GM23338 (cell line): ENCODE results near the gene KCNMB2. TPM values are rescaled to one million over a fixed set of nuclear protein-coding genes. Genes with fewer than 3 reads are reported as not detected.

Source experiments
- ATAC-seq: fragments of 200-7000 bp; cut with Tn5 transposase; 3 replicates; pipeline ENCODE4 v1.9.1; 2020
- DNase-seq: peaks from one replicate; pipeline ENCODE4 v3.0.0-alpha.2; 2015; ENCODE audit warnings: low spot score
- H2AFZ ChIP-seq: fragments of 200-600 bp; sonication (generic); 2 replicates; pipeline ENCODE4 v1.8.0; 2016; ENCODE audit warnings: antibody characterized with exemption, mild to moderate bottlenecking, moderate library complexity
- H3F3A ChIP-seq: fragments of 200-600 bp; sonication (generic); replicated peaks from 2 replicates; pipeline ENCODE4 v1.8.0; 2017; ENCODE audit warnings: antibody characterized with exemption, mixed run types, low read depth
- H3K27ac ChIP-seq: fragments of 200-600 bp; sonication (generic); 2 replicates; pipeline ENCODE4 v1.6.1; 2016; ENCODE audit warnings: low read depth
- H3K27me3 ChIP-seq: fragments of 200-600 bp; sonication (generic); 2 replicates; pipeline ENCODE4 v1.8.0; 2016; ENCODE audit warnings: mild to moderate bottlenecking, mixed run types, moderate library complexity; ENCODE audit not compliant: insufficient read depth
- H3K36me3 ChIP-seq: fragments of 200-600 bp; sonication (generic); 2 replicates; pipeline ENCODE4 v1.8.0; 2016; ENCODE audit warnings: mild to moderate bottlenecking; ENCODE audit not compliant: insufficient read depth
- H3K4me1 ChIP-seq: fragments of 200-600 bp; sonication (generic); 2 replicates; pipeline ENCODE4 v1.8.0; 2016; ENCODE audit warnings: mild to moderate bottlenecking, moderate library complexity; ENCODE audit not compliant: insufficient read depth
- H3K4me2 ChIP-seq: fragments of 200-600 bp; sonication (generic); 2 replicates; pipeline ENCODE4 v1.7.1; 2017; ENCODE audit warnings: mixed run types
- H3K4me3 ChIP-seq: fragments of 200-600 bp; sonication (generic); 2 replicates; pipeline ENCODE4 v1.6.1; 2016; ENCODE audit warnings: mixed run types
- H3K79me2 ChIP-seq: fragments of 200-600 bp; sonication (generic); replicated peaks from 2 replicates; pipeline ENCODE4 v1.8.0; 2017; ENCODE audit warnings: mild to moderate bottlenecking; ENCODE audit not compliant: insufficient read depth
- H3K9me2 ChIP-seq: fragments of 200-600 bp; sonication (generic); 2 replicates; pipeline ENCODE4 v1.8.0; 2017; ENCODE audit not compliant: insufficient read depth
- H4K20me1 ChIP-seq: fragments of 200-600 bp; sonication (generic); replicated peaks from 2 replicates; pipeline ENCODE4 v1.8.0; 2017; ENCODE audit warnings: mild to moderate bottlenecking; ENCODE audit not compliant: insufficient read depth
- H3K27ac Mint-ChIP-seq: 2 replicates; pipeline ENCODE4 v1.8.0; 2020; ENCODE audit warnings: inconsistent platforms, mild to moderate bottlenecking, moderate library complexity, mixed read lengths
- H3K27me3 Mint-ChIP-seq: 3 replicates; pipeline ENCODE4 v1.8.0; 2022; ENCODE audit warnings: low read depth, mild to moderate bottlenecking, moderate library complexity, mixed read lengths, inconsistent platforms; ENCODE audit not compliant: insufficient read depth, poor library complexity
- H3K36me3 Mint-ChIP-seq: 3 replicates; pipeline ENCODE4 v1.8.0; 2021; ENCODE audit warnings: low read depth, mild to moderate bottlenecking, inconsistent platforms, moderate library complexity, mixed read lengths
- H3K4me1 Mint-ChIP-seq: 3 replicates; pipeline ENCODE4 v1.8.0; 2020; ENCODE audit warnings: mild to moderate bottlenecking, inconsistent platforms, mixed read lengths
- H3K4me3 Mint-ChIP-seq: 3 replicates; pipeline ENCODE4 v1.8.0; 2021; ENCODE audit warnings: moderate library complexity, mild to moderate bottlenecking, inconsistent platforms, mixed read lengths
- H3K9me3 Mint-ChIP-seq: 3 replicates; pipeline ENCODE4 v1.8.0; 2020; ENCODE audit warnings: moderate library complexity, mild to moderate bottlenecking, inconsistent platforms, mixed read lengths
- CREB1 ChIP-seq: fragments of 250-450 bp; sonication (Bioruptor Pico); IDR thresholded peaks from 2 replicates; pipeline ENCODE4 v1.5.0; 2020; ENCODE audit warnings: low read depth, mild to moderate bottlenecking, moderate library complexity
- CTCF ChIP-seq, 2 experiments: fragments of 200-600 bp in 1 of 2; sonication (generic) in 1 of 2; conservative IDR thresholded peaks; 2 replicates each; pipeline versions ENCODE4 v1.5.1 to v1.6.1; 2016 to 2017; ENCODE audit warnings: antibody characterized with exemption in 2 of 2, low read depth in 2 of 2, mild to moderate bottlenecking in 2 of 2, moderate library complexity in 1 of 2
- ETS1 ChIP-seq: IDR thresholded peaks from 2 replicates; pipeline ENCODE4 v1.6.1; 2016; ENCODE audit warnings: antibody characterized with exemption
- EZH2 ChIP-seq: fragments of 200-600 bp; sonication (generic); IDR thresholded peaks from one replicate; pipeline ENCODE4 v1.8.0; 2017; ENCODE audit warnings: antibody characterized with exemption, mild to moderate bottlenecking, low read depth; ENCODE audit not compliant: unreplicated experiment
- EZH2phosphoT487 ChIP-seq: fragments of 200-600 bp; sonication (generic); IDR thresholded peaks from one replicate; pipeline ENCODE4 v1.8.1; 2018; ENCODE audit warnings: antibody characterized with exemption; ENCODE audit not compliant: unreplicated experiment
- JUNB ChIP-seq: IDR thresholded peaks from one replicate; pipeline ENCODE4 v1.6.1; 2016; ENCODE audit warnings: antibody characterized with exemption; ENCODE audit not compliant: unreplicated experiment
- NANOG ChIP-seq: IDR thresholded peaks from 2 replicates; pipeline ENCODE4 v1.6.1; 2016; ENCODE audit warnings: antibody characterized with exemption, borderline replicate concordance
- POLR2AphosphoS5 ChIP-seq: IDR thresholded peaks from 2 replicates; pipeline ENCODE4 v1.6.1; 2016; ENCODE audit warnings: antibody characterized with exemption, low read depth
- REST ChIP-seq: IDR thresholded peaks from one replicate; pipeline ENCODE4 v1.6.1; 2018; ENCODE audit warnings: antibody characterized with exemption; ENCODE audit not compliant: unreplicated experiment
- STAT1 ChIP-seq: IDR thresholded peaks from one replicate; pipeline ENCODE4 v1.6.1; 2016; ENCODE audit warnings: antibody characterized with exemption; ENCODE audit not compliant: unreplicated experiment
- ZNF114 ChIP-seq: fragments of 250-450 bp; sonication (Bioruptor Pico); IDR thresholded peaks from 2 replicates; pipeline ENCODE4 v1.5.0; 2020; ENCODE audit warnings: mild to moderate bottlenecking, moderate library complexity
- ZNF331 ChIP-seq: fragments of 250-450 bp; sonication (Bioruptor Pico); IDR thresholded peaks from 2 replicates; pipeline ENCODE4 v1.5.0; 2020; ENCODE audit warnings: low read depth, mild to moderate bottlenecking, moderate library complexity
- ZNF462 ChIP-seq: fragments of 250-450 bp; sonication (Bioruptor Pico); IDR thresholded peaks from 2 replicates; pipeline ENCODE4 v1.5.0; 2020; ENCODE audit warnings: mild to moderate bottlenecking, moderate library complexity
- polyA plus RNA-seq: library from polyadenylated mRNA; unstranded; fragments of >200 nt; fragmentation: Nextera tagmentation; extraction: Ambion mirVana; gene quantifications from 2 replicates; pipeline ENCODE4 v1.2.1, GENCODE V29; 2016
- total RNA-seq: library from RNA; depleted of rRNA; stranded (reverse); fragments of >200 nt; shearing (Covaris generic); gene quantifications from 2 replicates; pipeline ENCODE4 v1.2.3, GENCODE V29; 2014

Gene KCNMB2
- total and polyA plus RNA-seq, 2 experiments from 2014 or later = 0.53 TPM; not detected in 1

- H3K4me3 ChIP-seq = no peak overlapping the region
- Mint-ChIP-seq H3K4me1 (peaks cover 5% of the 10 kb centered on the region; the same call in 1 of the 3 replicates), H3K9me3 (no peaks in the 10 kb centered on the region), H3K4me3 (no peak overlapping the region), H3K36me3 (no peaks in the 10 kb centered on the region), H3K27me3 (no peaks in the 10 kb centered on the region), H3K27ac (no peak overlapping the region; the same call in 1 of the 2 replicates)
- H3K79me2 ChIP-seq = no peaks in the 10 kb centered on the region
- H3K27me3 ChIP-seq = no peaks in the 10 kb centered on the region
- H3K27ac ChIP-seq = no peak overlapping the region
- H3K4me2 ChIP-seq = no peak overlapping the region
- H3F3A ChIP-seq = no peaks in the 10 kb centered on the region
- ATAC-seq (no peak), DNase-seq (peak; percentile 7)
- TF ChIP-seq NANOG (no peak), EZH2phosphoT487 (no peak), EZH2 (no peak), STAT1 (no peak), JUNB (no peak), ZNF331 (no peak), ZNF462 (no peak), CREB1 (CRISPR knock-in tag) (no peak), ETS1 (no peak), ZNF114 (CRISPR knock-in tag) (no peak), POLR2AphosphoS5 (no peak), CTCF (conservative IDR thresholded peaks at IDR 0.05; ENCODE audit: low read depth in 2 of 2) (no peak), REST (no peak)
- H3K9me2 ChIP-seq = peaks cover 8% of the 10 kb centered on the region; the same call in 1 of the 2 replicates
- no peak overlapping the region for H2AFZ ChIP-seq
- H4K20me1 ChIP-seq = no peaks in the 10 kb centered on the region
- peaks cover 3% of the 10 kb centered on the region; the same call in 1 of the 2 replicates for H3K4me1 ChIP-seq
- H3K36me3 ChIP-seq = no peaks in the 10 kb centered on the region
Measured at GRCh38 chr3:178669022-178669601, 132.9 kb downstream of the KCNMB2 start.
